HG03565 (cell line): ENCODE measurements around the gene GDPD4.

Experiments
- ATAC-seq: cut with Tn5 transposase; IDR thresholded peaks from one replicate; pipeline ENCODE4 v1.9.1; 2021; ENCODE audit warnings: mild to moderate bottlenecking, moderate library complexity; ENCODE audit not compliant: unreplicated experiment

Gene GDPD4

DNA sequence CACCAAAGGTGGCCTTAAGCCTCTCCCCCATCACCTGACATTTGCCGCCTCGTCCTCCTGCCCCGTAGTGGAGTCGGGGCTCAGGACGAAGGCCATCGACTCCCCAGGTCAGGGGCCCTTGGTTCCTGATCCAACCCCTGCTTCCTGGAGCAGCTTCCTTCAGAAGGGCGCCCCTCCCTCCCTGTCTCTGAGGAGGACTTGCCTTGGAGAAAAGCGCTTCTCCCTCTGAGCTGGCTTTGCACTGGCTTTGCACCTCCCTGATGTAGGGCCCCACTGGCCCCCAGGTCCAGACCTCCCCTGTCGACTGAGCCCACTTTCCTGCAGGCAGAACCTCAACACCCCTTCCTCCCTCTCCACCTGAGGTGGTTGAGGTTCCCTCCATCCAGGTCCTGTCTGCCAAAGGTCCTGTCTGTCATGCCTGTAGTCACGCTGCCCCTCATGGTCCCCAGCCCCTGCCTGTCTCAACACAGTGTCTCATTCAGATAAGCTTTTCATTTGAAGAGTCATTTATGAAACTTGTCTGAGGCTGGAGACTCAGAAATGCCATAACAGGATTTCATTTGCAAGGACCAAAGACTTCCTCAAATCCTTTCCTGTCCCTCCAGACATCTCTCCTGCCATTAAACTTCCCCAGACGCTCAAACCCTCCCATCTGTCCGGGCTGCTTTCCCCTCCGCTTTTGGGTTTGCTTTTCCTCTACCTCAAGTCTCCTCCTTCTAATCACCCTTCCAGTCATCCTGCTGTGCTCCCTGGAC is 95.0 kb downstream of the GDPD4 start:
- no peak for ATAC-seq

DNA sequence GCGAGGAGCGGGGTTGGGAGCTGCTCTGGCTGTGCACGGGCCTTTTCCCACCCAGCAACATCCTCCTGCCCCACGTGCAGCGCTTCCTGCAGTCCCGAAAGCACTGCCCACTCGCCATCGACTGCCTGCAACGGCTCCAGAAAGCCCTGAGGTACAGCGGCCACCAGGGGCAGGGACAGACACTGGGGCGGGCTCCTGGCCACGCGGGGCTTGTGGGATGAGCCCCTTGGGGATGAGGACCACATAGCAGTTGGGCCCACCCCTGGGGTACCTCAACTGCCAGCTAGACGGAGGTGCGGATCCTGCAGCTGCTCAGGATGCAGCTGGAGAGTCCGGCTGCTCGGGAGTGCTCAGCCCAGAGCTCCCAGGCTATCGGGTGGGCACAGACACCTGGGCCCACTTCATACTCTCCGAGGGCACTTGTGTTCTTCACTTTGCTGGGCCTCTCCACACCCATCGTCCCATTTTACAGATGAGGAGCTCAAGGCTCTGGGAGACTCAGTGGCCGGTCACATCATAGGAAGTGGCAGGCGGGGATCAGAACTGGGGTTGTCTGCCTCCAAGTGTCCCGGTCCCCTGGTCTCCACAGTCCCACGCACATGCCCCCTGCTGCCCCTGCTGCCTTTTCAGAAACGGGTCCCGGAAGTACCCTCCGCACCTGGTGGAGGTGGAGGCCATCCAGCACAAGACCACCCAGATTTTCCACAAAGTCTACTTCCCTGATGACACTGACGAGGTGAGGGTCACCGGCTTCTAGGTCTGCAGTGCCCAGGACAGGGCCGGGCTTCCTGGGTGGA is 95.8 kb downstream of the GDPD4 start:
- no peak for ATAC-seq

DNA sequence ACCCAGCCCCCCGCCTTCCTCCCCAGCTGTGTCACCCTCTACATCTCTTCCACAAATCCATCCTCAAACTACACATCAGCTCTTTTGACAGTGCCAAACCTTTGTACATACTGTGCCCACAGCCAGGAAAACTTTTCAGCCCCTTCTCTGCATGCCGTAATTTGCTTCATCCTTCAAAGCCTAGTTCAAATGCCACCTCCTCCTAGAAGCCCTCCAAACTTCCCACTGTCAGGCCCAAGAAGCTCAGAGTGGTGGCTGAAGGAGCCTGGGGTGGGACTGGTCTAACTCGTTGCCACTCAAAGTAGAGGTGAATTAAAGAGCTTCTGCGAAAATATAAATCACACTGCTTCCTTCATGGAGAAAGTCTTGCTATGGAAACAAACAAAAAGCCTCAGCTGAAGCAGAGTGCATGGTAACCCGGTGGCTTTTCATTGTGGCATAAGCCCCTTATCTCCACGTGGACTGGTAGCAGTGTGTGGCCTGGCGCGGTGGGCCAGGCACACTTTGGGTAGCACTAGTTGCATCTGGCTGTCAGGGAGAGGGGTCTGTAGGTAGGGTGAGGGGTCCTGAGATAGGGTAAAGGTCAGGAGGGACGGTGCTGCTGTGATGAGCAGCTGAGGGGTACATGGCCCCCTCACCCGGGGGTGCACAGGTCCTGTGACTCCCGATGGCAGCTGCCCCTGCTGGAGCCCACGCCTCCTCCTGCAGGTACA is 96.6 kb downstream of the GDPD4 start:
- no peak for ATAC-seq

DNA sequence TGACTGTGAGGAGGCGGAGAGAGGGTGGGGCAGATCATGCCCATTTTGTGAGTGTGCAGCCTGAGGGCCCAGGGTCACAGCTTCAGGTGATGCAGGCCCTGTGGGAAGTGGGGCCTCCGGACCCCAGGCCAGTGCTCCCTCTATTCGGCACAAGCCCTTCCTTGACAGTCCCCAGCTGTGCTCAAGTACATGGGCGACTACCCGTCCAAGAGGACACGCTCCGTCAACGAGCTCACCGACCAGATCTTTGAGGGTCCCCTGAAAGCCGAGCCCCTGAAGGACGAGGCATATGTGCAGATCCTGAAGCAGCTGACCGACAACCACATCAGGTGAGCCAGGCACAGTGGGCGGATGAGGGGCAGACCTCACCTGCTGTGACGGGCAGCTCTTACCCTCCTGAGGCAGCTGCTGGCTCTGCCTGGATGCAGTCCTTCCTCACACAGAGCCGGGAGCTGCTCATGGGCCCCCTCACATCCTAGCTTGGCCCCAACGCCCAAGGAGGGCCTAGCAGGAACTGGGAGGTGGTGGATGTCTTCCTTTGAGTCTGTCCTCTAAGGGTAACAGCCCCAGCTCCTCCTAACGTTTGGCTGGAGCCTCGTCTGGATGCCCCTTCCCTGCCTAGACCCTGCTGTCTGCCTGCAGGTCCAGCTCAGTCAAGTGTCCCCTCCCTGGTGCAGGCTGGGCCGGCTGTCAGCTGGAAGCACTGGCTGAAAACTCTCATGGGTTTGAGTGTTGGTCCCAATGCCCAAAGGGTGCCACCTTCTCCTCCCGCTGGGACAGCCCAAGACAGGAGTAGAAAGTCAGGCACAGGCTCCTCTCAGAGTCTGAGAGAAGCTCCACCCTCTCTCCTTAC is 97.4 kb downstream of the GDPD4 start:
- ATAC-seq, result no peak

DNA sequence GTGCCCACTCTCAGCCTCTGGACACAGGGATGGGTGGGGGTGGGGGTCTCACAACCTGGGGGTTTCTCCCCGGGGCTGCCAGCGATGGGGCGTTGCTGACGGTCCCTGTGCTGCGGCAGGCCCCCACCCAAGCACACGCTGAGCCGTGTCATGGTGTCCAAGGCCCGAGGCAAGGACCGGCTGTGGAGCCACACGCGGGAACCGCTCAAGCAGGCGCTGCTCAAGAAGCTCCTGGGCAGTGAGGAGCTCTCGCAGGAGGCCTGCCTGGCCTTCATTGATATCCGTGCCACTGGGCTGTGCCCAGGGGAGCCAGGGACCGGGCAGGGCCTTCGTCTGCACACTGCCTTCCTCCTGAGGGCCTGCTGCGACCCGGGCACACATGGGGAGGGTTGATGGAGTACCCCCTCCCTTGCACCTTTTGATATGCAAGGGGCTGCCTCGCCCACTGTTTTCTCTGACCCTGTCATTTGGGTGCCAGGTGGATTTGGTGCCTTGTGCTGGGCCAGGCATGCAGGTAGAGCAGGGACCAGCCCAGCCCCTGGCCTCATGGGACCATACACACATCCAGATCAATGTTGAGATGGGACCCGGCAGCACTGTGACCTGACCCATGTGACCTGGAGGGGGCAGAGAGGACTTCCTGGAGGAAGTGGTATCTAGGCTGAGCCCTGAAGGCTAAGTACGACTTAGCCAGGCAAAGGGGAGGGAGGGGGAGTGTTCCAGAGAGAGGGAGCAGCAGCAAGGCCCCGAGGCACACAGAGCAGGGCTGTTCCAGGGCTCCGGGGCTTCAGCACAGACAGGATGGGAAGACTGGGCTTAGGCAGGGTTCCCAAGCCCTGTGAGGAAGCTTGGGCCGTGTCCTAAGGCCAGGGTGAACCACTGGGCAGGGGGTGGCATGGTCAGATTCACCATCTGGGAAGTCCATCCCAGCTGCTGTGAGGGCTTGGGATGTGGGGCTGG is 98.3 kb downstream of the GDPD4 start:
- no peak for ATAC-seq

DNA sequence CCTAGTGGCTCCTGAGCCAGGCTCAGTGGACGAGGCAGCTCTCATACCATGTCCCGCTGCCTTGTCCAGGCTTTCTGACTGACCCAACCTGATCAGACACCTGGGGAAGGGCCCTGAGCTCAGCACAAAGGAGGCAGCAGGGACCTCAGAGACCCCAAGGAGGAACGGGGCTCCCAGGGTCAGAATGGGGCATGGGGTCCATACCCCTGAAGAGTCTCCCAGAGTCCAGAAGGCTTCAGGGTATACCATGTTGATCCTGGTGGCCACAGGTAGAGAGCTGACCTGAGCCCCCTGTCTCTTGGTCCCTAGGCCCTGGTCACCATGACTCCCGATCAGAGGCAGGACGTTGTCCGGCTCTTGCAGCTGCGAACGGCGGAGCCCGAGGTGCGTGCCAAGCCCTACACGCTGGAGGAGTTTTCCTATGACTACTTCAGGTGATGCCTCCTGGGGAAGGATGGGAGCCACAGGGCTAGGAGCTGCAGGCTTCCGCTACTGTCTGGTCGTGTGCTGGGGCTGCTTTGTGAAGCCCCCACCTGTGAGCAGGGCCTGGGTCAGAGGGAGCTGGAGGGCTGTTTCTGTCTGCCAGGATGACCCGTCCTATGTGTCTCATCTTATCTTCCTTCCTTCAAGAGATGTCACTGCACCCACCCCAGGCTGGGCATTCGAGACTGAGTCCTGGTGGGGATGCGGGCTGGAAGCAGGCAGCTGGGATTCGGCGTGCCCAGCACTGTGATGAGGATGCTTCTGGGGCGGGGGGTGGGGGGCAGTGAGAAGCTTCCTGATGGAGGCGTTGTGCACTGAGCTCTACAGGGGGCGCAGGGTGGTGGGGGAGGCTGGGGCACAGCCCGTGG is 99.3 kb downstream of the GDPD4 start:
- no peak for ATAC-seq

DNA sequence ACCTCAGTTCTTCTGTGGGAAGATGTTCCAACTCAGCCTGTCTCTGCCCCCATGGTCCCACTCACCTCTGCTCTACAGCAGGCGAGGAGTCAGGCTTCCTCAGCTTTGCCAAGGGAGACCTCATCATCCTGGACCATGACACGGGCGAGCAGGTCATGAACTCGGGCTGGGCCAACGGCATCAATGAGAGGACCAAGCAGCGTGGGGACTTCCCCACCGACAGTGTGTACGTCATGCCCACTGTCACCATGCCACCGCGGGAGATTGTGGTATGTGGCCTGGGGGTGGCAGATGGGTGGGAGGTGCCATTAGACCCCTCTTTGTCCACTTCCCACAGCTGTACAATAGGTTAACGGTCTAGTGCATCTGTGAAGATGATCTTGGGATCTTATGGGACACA is 100.1 kb downstream of the GDPD4 start:
- ATAC-seq, result no peak

DNA sequence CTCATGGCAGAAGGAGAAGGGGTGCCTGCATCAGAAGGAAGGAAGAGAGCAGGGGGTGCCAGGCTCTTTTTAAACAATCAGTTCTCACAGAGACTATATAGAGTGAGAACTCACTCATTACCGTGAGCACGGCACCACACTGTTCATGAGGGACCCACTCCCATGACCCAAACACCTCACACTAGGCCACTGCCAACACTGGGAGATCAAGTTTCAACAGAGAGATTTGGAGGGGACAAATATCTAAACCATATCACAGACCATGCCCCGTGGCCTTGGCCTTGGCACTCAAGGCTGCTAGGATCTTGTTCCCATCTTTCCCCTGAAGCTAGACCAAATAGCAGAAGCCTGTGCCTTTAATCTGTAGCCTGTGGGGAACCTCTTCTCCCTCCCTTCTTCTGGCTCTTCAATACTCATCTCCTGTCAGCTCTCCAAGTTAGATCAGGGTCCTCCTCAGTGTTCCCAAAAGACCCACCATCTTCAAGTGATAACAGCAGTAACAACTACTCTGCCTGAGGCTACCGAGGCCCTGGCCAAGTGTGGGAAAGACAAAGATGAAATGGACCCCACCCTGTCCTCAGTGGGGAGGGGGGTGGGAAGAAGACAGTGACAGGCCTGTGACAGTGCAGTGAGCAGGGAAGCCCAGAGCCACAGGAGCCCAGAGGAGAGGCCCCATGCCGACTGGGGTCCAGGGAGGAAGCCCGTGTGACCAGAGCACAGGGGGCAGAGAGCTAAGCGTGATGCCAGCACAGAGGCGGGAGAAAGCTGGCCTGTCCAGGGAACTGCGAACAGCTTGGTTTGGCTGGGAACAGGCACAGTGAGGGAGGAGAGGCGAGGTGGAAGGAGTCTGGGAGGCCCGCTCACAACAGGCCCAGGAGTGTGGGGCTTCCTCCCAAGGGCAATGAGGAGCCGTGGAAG is 100.9 kb downstream of the GDPD4 start:
- ATAC-seq, result no peak

DNA sequence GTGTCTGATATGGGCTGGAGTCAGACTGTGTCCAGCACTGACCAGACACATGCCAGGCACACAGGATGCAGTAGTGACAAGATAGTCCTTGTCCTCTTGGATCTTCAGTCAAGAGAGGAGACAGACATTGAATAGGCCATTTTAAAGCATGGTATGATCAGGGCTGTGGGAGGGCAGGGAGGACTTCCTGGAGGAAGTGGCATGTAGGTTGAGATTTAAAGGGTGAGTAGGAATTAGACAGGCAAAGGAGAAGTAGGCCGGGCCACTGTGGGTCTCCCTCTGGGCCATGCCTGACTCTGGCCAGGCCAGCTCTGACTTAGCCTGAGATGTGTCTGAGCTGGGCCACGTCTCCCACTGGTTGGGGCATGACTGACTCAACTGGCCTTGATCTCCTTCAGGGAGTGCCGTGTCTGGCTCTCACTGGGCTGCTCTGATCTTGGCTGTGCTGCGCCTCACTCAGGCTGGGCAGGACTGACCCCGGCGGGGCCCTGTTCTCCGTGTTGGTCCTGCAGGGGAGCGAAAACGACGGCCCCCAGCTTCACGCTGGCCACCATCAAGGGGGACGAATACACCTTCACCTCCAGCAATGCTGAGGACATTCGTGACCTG is 102.2 kb downstream of the GDPD4 start:
- ATAC-seq, result no peak

DNA sequence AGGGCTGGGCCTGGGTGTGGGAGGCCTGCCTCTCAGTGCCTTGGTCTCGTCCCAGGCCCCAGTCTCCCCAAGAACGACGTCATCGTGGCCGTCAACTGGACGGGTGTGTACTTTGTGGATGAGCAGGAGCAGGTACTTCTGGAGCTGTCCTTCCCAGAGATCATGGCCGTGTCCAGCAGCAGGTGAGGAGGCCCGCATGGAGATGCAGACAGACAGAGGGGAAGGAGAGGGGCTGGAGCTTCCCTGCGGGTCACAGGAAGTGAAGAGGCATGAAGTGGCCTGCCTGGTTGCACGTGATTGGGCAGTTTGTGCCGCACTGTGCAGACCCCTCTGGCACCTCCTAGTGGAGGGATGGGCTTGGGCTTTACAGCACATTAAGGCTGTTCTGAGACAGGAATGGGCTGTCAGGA is 103.0 kb downstream of the GDPD4 start:
- no peak for ATAC-seq

DNA sequence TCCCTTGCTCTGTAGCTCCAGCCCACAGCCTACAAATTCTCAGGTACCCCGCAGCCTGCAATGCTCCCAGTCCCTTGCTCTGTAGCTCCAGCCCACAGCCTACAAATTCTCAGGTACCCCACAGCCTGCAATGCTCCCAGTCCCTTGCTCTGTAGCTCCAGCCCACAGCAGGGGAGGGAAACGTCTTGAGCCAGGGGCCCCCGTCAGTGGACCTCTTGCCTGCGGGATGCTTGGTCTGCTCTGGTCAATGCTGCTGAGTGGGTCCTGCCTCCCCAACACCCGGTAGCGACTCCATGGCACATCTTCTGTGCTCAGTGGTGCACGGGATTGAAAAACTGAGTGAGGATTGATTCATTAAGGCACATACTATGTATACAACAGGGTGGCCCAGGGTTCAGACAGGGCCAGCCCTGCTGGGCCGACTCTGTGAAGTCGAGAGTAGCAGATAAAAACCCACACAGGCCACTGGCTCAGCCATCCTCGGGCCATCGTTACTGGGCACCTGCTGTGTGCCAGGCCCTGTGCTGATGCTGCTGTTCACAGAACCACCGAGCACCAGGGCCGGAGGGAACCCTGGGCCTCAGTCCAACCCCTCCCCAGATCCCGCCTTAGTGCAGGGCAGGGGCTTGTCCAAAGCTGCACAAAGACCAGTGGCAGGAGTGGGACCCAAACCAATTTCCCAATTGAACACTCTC is 103.7 kb downstream of the GDPD4 start:
- no peak for ATAC-seq

DNA sequence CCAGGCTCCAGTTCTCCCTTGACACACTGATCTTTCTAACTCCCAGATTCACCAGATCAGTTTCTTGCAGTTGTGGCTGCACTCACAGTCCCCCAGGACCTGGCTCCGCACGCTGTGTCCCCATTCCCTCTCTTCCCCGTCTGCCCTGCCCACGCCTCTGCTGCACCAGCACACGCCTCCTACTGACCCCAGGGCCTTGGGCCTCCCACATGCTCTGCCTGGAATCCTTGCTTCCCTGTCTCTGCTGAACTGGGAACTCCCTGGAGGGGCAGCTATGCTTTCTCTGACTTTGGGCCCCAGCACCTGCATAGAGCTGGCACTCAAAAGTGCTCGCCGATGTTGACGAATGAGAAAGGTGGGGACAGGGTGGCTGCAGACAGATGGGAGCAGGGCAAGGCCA is 104.5 kb downstream of the GDPD4 start:
- ATAC-seq, result no peak

DNA sequence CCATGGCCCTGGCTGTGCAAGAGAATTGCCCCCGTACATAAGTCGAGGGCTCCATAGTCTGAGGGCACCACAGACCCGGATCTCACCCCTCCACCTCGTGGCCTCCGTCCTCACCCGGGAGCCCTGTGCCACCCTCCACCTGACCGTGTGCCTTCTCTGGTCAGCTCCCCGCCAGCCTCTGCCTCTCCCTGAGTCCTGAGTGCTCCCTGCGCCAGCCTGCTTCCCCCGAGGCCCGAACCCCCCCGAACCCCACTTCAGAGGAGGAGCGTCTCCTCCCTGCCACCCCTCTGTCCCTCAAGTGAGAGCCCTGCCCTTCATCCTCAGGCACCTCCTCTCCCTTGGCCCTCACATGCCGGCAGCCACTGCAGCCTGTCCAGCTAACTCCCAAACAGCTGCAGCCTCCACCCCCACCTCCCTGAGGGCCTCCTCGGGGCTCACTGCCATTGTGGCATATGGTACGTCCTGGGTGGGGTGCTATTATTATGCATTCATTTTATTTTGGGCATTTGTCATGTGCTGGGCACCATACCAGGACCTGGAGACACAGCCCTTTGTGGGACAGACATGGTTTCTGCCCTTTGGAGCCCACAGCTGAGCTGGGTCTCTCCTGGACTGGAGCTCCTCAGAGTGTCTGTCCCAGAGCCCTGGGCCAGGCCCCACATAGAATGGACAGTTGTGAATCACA is 106.3 kb downstream of the GDPD4 start:
- ATAC-seq, result no peak

DNA sequence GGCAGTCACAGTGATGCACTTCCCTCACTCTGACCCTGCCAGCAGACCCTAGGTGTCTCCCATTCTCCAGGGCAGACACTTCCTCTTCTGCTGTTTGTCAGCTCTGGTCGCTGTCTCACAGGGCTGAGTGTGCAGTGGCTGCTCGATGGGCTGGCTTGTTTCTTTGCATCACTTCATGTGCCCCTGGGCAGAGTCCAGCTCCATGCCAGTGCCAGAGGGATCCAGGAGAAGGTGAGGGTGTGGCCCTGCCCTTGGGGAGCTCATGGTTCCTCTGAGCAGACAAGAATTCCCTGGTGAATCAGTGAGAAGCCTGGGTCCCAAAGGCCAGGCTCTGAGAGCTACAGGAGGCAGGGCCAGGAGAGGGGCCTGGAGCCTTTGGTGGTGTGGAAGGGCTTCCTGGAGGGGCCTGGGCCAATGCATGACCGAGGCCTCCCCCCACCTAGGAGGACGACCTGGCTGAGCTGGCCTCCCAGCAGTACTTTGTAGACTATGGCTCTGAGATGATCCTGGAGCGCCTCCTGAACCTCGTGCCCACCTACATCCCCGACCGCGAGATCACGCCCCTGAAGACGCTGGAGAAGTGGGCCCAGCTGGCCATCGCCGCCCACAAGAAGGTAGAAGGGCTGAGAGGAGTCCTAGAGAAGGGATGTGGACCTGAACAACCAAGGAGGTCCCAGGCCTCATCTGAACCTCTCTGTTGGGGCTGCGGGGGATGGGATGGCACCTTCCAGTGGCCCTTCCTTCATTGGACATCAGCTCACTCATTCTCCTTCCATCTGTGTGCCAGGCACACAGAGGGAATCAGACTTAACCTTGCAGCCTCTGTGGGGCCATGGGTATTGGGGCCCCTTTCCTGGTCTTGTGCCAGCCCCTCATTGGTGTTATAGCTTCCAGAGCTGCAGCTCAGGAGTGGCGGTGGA is 107.3 kb downstream of the GDPD4 start:
- no peak for ATAC-seq

DNA sequence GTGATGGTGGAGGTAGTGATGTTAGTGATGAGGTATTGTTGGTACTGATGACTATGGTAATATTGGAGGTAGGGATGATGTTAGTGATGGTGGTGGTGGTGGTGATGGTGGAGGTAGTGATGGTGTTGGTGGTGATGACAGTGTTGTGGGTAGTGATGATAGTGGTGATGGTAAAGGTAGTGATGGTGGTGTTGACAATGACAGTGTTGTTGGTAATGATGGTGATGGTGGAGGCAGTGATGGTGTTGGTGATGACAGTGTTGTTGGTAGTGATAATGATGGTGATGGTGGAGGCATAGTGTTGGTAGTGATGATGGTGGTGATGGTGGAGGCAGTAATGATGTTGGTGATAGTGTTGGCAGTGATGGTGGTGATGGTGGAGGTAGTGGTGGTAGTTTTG is 108.3 kb downstream of the GDPD4 start:
- ATAC-seq, result no peak
